D721Med (cell line): ENCODE data around the gene NUP93.

Source experiments
- DNase-seq: peaks from one replicate; pipeline ENCODE4 v3.0.0; 2011; ENCODE audit warnings: low spot score; ENCODE audit not compliant: insufficient read length
- FAIRE-seq: peaks from 2 replicates; lab custom pipeline; 2011; peaks lifted over from hg19 to GRCh38; lab: Jason Lieb, UNC
- TF ChIP-seq, protein P1 (sequence below): IDR thresholded peaks from 2 replicates; pipeline ENCODE4 v1.5.1; 2012; ENCODE audit warnings: mild to moderate bottlenecking, control low read depth; ENCODE audit not compliant: insufficient read depth; ENCODE audit errors: missing control alignments

Gene NUP93

DNA sequence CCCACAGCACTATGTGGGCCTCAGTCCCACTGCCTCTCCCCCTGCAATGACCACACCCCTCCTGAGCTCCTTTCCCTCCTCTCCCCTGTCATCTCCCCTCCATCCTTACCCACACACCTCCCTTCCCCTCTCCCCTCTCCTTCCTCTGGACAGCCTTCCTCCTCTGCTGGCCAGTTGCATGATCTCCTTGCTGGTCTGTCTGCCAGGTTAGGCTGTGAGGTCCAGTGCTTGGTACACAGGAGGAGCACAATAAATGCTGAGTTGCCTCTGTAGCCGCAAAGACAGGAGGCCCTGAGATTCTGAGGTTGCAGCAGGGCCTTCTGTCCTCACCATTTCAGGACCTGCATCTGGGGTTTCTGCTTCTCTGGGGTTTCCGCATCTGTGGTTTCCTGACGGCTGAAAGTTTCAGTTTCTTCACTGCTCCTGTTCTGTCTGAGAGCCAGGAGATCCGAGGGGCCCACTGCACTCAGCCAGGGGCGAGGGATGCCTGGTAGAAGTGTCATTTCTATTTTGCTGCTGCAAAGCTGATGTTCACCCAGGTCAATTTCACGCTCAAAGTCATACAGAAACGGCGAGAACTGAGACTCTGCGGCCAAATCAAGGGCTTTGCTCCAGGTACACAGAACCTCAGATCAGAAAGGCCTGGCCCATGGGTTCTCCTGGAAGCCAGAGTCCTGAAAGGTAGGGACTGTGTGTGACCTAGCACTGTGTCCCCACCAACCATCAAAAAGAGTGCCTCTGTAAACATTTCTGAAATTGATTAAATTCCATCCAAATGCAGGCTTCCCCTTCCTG, 130.5 kb downstream of the NUP93 start:
- TF ChIP-seq, protein P1, sequence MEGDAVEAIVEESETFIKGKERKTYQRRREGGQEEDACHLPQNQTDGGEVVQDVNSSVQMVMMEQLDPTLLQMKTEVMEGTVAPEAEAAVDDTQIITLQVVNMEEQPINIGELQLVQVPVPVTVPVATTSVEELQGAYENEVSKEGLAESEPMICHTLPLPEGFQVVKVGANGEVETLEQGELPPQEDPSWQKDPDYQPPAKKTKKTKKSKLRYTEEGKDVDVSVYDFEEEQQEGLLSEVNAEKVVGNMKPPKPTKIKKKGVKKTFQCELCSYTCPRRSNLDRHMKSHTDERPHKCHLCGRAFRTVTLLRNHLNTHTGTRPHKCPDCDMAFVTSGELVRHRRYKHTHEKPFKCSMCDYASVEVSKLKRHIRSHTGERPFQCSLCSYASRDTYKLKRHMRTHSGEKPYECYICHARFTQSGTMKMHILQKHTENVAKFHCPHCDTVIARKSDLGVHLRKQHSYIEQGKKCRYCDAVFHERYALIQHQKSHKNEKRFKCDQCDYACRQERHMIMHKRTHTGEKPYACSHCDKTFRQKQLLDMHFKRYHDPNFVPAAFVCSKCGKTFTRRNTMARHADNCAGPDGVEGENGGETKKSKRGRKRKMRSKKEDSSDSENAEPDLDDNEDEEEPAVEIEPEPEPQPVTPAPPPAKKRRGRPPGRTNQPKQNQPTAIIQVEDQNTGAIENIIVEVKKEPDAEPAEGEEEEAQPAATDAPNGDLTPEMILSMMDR, result no peak
- FAIRE-seq (no peak), DNase-seq (no peak)

DNA sequence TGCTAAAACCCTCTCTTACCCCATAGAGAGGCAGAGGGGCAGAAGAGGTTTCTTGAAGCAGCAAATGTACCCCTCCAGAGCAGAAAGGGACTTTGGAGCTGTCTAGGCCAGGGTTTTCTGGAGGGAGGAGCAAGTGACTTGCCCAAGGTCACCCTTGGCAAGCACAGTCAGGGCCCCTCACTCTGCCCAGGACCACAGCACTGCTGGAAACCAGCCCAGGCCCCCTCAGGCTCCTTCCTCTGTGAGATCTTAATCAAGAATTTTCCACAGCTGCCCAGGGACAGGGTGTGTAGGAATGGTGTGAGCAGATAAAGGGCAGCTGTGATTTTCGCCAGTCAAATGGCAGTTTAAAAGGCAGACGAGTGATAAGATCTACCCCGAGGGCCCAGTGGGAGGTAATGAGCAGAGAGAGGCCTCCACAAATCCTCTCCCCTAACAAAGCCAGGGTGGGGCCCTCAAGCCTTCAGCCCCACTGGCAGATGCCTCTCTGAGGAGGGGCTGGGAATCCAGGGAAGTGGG, 131.2 kb downstream of the NUP93 start:
- DNase-seq (no peak), FAIRE-seq (no peak)
- TF ChIP-seq, protein P1, result no peak

DNA sequence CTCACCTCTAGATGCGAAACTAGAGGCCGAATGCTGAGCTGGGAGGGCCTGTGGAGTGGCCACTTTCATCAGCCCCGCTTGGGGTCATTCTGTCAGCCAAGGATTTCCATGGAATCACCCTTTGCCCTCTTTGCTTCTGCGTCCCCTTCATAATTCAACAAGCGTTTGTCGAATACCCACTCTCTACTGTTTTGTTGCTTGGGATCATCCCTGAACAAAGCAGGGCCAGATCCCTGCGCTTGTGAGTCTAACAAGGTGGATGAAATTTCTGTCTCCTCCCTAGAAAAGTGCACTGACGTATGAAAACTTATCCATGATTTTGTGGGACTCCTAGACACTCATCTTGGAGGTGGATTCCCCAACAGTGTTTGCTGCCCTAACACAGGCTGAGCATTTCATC, 131.8 kb downstream of the NUP93 start:
- DNase-seq, result no peak
- TF ChIP-seq, protein P1, result no peak
- no peak for FAIRE-seq

DNA sequence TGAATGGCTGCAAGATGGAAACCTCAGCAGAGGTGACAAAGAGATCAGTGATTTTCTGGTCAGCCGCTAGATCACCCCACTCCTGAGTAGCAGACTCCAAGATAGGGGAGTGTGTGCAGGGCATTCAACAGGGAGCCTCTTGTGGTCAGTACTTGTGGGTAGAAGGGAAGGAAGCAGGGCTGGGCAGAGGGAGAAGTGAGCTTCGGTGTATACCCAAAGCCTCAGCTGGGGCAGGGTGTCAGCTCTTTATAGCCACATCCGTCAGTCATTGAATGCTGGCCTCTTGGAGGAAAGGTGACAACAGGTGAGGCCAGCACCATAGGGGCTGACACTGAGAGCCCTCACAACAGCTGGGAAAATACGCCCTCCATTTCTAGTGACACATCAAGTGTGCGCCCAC, 132.8 kb downstream of the NUP93 start:
- DNase-seq, result no peak
- TF ChIP-seq, protein P1, result no peak
- FAIRE-seq, result no peak

DNA sequence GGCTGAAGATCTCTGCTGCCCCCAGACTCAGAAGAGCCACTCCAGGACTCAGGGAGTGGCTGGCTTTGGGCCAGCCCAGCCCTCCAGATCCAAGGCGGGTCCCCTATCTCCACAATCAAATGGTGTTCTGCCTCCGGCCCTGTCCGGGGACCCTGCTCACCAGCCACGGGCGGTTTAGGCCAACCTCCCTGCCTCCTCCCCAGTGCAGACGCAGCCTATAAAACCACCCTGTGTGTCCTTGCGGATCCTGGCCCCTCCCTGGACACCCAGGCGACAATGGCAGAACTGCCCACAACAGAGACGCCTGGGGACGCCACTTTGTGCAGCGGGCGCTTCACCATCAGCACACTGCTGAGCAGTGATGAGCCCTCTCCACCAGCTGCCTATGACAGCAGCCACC, 135.0 kb downstream of the NUP93 start, which contains the start of gene SLC12A3:
Gene SLC12A3 (plus strand): TSS at position 248 of the 400 bp plus-strand sequence. CDS start 29 bp downstream, at position 277.
- FAIRE-seq (no peak), DNase-seq (no peak)
- TF ChIP-seq, protein P1, result no peak

DNA sequence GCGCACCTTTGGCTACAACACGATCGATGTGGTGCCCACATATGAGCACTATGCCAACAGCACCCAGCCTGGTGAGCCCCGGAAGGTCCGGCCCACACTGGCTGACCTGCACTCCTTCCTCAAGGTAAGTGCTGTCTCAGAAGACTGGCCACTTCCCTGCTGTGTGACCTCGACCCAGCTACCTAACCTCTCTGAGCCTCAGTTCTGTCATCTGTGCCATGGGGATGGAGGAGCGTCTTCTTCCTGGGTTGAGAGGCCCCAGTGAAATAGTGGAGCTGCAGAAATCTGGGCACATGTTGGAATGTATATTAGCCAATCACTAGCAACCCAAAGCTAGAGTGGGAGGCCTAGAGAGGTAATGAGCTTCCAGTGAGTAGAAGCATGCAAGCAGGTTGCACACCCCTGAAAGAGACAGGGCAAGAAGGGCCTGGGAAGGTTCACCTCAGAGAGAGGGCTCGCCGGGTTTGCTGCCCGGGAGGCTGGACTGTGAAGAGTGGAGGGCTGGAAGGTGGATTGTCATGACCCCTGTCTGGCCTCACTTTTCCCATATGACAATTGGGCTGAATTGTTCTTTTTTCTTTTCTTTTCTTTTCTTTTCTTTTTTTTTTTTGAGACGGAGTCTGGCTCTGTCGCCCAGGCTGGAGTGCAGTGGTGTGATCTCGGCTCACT, 135.6 kb downstream of the NUP93 start:
- TF ChIP-seq, protein P1, result no peak
- FAIRE-seq, result no peak
- DNase-seq, result no peak
